K562 (cell line): ENCODE data around the gene RPL10A. TPM values are rescaled to one million over a fixed set of nuclear protein-coding genes. Genes with fewer than 3 reads are reported as not detected.
A peak's percentile ranks its signal among the peaks of the same experiment; 100 is the strongest.

Source experiments
- BHLHE40 ChIP-seq: IDR thresholded peaks from 2 replicates; pipeline ENCODE4 v1.6.1; 2011; ENCODE audit warnings: low read length, improper control_type of control experiment
- E2F6 ChIP-seq, 2 experiments: IDR thresholded peaks; 2 replicates each; pipeline ENCODE4 v1.6.1; 2011; ENCODE audit warnings: borderline replicate concordance in 1 of 2, control low read depth in 1 of 2, low read depth in 1 of 2, low read length in 1 of 2, mild to moderate bottlenecking in 1 of 2, mixed read lengths in 1 of 2, moderate library complexity in 1 of 2; ENCODE audit not compliant: insufficient read depth in 1 of 2, insufficient read length in 1 of 2, poor library complexity in 1 of 2, severe bottlenecking in 1 of 2; ENCODE audit errors: extremely low read depth in 1 of 2
- MAZ ChIP-seq, 2 experiments: fragments of 450-650 bp in 1 of 2; sonication (generic) in 1 of 2; formaldehyde crosslinking; IDR thresholded peaks in 1 of 2; conservative IDR thresholded peaks in 1 of 2; 2 replicates each; pipeline versions ENCODE4 v1.4.0 to v1.5.0; 2020; ENCODE audit warnings: mild to moderate bottlenecking in 1 of 2, missing genetic modification reagents in 1 of 2
- NKRF ChIP-seq: fragments of 450-650 bp; IDR thresholded peaks from 2 replicates; pipeline ENCODE4 v1.6.1; 2016; ENCODE audit warnings: borderline replicate concordance
- RB1 ChIP-seq: fragments of 450-650 bp; IDR thresholded peaks from 2 replicates; pipeline ENCODE4 v1.6.1; 2017; ENCODE audit warnings: low read depth, mild to moderate bottlenecking
- STAT6 ChIP-seq: sonication (generic); formaldehyde crosslinking; IDR thresholded peaks from 2 replicates; pipeline ENCODE4 v1.8.1; 2023; ENCODE audit warnings: mild to moderate bottlenecking, missing genetic modification reagents
- TAF1 ChIP-seq: IDR thresholded peaks from 2 replicates; pipeline ENCODE4 v1.6.1; 2011; ENCODE audit warnings: mild to moderate bottlenecking, low read length, moderate library complexity; ENCODE audit not compliant: insufficient read depth, control insufficient read depth, severe bottlenecking; ENCODE audit errors: extremely low read depth
- ZNF318 ChIP-seq, 2 experiments: fragments of 450-650 bp; IDR thresholded peaks; 2 replicates each; pipeline ENCODE4 v1.6.1; 2016; ENCODE audit warnings: mild to moderate bottlenecking in 2 of 2, borderline replicate concordance in 1 of 2, low read depth in 1 of 2, moderate library complexity in 1 of 2
- ZSCAN32 ChIP-seq: fragments of 450-650 bp; formaldehyde crosslinking; IDR thresholded peaks from 2 replicates; pipeline ENCODE4 v1.4.0; 2020; ENCODE audit warnings: mild to moderate bottlenecking, moderate library complexity
- polyA plus RNA-seq, 8 experiments: library from polyadenylated mRNA; depleted of rRNA in 4 of 8; stranded (reverse) in 5 of 8; unstranded in 3 of 8; fragments of >200 nt; fragmentation: Nextera tagmentation in 2 of 8; fragmentation: Illumina TruSeq in 1 of 8; extraction: Ambion mirVana in 2 of 8; extraction: Trizol in 1 of 8; gene quantifications; 2 replicates each; pipeline versions ENCODE4 v1.2.1 to v1.2.3, GENCODE V29; 2011 to 2014; ENCODE audit warnings: inconsistent platforms in 1 of 8, missing spikeins in 1 of 8
- total RNA-seq, 7 experiments: library from RNA; depleted of rRNA in 6 of 7; stranded (reverse); fragments of >200 nt in 6 of 7; fragmentation: Illumina TruSeq in 2 of 7; extraction: Trizol in 2 of 7; gene quantifications; 2 replicates each; pipeline versions ENCODE4 v1.2.1 to v1.2.3, GENCODE V29; 2011 to 2021; ENCODE audit warnings: low replicate concordance in 1 of 7

The RPL10A gene
- total and polyA plus RNA-seq, 9 of the 15 experiments (the other 6 are each of a cell fraction or from before 2014, with no cell fraction given), result 1,589 to 3,237 (median 2,116) TPM

GRCh38 chr6:35496036-35496840, 28.0 kb downstream of the RPL10A start (continued):
- TF ChIP-seq E2F6 (IDR thresholded peaks at IDR 0.05; ENCODE audit: borderline replicate concordance in 1 of 2, extremely low read depth in 1 of 2, insufficient read depth in 1 of 2, insufficient read length in 1 of 2, low read depth in 1 of 2, low read length in 1 of 2, poor library complexity in 1 of 2, severe bottlenecking in 1 of 2), result peak in 1 of 2 experiments; percentile 70
- TF ChIP-seq STAT6 (CRISPR knock-in tag), result 0 out of 2 replicates have a peak, but pooled peaks have one; percentile 70
- TF ChIP-seq ZNF318 (IDR thresholded peaks at IDR 0.05; ENCODE audit: borderline replicate concordance in 1 of 2, low read depth in 1 of 2), result no peak
- no peak for TF ChIP-seq ZSCAN32
- TF ChIP-seq BHLHE40, result 0 out of 2 replicates have a peak, but pooled peaks have one; percentile 41
- peak in 1 of 2 experiments; percentile 70; a peak in 2 of 4 replicates for TF ChIP-seq MAZ (CRISPR knock-in tag; conservative IDR thresholded peaks at IDR 0.05 in 1 of 2, IDR thresholded peaks at IDR 0.05 in 1 of 2)
- TF ChIP-seq TAF1, result peak; percentile 32
- no peak for TF ChIP-seq NKRF
- TF ChIP-seq RB1, result peak; percentile 47; the same call in 1 of the 2 replicates
